ENCODE measurements around the gene TMEM115. TPM values are rescaled to one million over a fixed set of nuclear protein-coding genes. Genes with fewer than 3 reads are reported as not detected.

Gene TMEM115
- total RNA-seq, 1 donor from 2014 or later = 23.1 TPM

DNA sequence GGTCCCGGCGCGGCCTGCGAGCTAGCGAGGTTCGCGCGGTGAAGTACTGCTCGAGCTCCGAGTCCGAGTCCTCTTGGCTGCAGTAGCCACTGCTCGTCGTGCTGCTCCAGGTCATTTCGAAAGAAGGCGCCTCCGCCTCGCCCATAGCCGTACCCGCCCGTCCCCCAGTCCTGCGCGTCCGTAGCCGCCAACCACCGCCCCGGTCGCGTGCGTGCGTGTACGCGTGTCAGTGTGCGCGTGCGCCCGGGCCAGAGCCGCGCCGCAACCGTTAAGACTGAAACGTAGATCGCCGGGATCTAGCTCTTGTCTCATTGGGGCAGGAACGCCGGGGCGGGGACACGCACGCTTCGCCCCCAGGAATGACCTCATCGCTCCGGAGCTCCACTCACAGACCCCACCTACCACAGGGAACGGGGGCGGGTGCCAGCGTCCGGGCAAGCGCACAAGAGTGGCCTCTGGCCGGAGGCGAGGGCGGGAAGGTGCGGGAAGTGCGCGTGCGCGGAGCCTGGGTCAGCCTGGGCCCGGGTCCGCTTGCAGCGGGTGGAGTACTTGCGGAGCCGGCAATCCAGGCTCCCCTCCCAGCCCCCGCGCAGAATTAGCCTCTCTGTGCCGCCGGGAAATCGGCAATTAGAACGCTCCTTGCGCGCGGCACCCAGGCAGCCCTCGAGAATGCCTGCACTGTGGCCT, 22.0 kb downstream of the TMEM115 start:
- intact Hi-C loops (cut with micrococcal nuclease) = loop anchor here (1.0 to 5.0 kb wide), 10 partner anchors 9 to 1160 kb away; partner anchors contain the start of genes CYB561D2, HYAL3, IFRD2 and MAPKAPK3

DNA sequence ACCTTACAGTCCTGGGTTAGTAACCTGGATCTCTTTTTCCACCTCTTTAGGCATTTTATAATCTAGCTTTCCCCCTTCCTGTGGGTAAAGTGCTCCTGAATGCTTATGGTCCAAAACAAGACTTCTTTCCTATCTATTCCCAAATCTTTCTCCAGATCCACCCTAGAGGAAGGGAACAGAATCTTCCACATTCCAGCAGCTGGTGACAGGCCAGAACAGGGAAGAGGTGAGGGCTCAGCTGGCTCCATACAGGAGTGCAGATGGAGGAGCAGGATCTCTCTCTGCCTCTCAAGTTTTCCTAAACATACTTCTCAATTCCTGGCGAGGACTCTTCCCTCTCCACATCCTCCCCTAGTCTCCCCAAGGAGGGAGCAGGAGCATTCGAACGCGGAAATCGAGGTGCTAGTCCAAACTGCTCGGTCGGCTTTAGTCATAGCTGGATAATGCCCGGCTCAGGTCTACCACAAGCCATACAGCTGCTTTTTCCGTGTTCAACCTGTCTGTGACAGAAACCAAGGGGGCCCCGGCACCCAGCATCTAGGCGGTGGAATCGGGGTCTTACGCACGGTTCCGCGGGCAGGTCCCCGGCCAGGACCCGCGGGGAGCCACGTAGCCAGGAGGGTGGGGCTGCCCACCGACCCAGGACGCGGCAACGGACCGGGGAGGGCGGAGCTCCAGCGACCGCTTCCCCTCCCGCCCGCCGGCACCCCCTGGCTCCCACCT, 22.7 kb downstream of the TMEM115 start:
- intact Hi-C loops (cut with micrococcal nuclease) = loop anchor here (1.0 to 5.0 kb wide), 10 partner anchors 8 to 1161 kb away; partner anchors contain the start of genes CYB561D2, HYAL3, IFRD2 and MAPKAPK3

DNA sequence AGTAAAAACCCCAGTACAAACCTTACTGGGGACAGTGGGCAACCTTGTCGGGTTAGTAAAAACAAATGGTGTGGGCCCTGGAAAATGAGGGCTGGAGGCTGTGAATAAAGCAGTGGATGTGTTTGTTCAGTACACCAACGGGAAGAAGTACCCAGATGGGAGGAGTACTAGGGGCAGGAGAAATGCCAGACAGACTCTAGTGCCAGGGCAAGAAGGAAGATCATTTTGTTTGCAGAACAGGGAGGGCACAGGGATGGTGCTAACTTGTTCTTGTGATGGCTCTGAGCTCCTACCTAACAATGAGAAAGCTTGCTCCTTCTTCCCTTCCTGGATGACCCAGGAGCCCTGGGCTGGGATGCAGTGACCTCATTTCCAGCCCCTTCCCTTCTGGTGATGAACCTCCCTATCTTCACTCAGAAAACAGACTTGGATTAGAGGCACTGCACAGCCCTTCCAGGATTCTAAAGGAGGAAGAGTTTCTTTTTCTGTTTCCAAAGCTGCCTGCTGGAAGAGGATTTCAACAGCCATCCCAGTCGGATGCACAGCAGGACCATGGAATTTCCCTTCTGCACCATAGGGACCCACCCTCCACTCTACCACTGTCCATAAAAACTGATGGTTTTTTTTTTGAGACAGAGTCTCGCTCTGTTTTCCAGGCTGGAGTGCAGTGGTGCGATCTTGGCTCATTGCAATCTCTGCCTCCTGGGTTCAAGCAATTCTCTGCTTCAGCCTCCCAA, 24.8 kb downstream of the TMEM115 start:
- intact Hi-C loops (cut with micrococcal nuclease) = loop anchor here (5.0 kb wide), 1 partner anchor 1163 kb away; no protein-coding TSS in a partner anchor

DNA sequence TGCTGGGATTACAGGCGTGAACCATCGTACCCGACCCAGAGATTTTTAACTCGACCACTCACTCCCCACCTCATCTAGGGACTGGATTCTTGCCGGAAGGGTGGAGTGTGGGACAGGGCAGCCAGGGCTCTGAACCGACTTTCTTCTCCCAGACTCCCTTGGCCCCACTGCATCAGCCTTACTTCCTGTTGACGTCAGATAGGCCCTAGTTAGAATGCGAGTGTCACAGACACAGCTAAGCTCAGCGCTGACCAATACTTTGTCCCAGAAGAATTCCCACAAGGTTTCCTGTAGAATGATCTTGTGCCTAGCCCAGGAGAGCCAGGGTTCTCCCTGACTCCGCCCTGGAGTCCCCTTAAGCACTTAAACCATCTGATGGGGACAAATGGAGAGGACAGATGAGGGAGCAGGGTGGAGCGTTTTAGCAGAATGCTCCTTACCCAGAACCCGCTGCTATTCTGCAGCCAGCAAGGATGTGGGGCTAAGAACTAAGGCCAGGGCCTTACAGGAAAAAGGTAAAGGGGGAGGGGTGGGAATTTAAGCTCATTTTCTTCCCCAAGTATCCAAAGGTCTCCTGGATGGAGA, 25.5 kb downstream of the TMEM115 start:
- intact Hi-C loops (cut with micrococcal nuclease) = no loop called here

DNA sequence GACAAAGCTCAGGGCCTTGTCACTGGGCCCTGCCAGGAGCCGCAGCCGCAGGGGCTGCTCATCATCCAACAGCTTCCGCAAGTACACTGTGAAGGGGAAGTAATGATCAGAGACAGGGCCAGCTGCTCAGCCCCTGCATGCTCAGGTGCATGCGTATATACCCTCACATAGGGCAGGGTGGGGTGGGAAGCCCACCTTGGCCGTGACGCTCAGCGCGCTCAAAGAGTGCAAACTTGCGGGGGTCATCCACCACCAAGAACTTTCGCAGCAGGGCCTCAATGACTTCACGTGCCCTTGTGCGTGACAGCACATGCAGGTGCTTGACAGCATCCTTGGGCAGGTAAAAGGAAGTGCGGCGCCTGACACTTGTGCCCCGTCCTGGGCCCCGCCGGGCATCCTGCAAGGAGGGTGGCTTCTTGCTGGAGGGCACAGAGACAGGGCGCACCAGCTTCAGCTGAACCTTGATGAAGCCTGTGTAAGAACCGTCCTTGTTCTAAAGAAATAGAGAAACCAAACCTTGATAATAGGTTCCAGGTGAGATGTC, 27.9 kb downstream of the TMEM115 start:
- intact Hi-C loops (cut with micrococcal nuclease) = no loop called here

DNA sequence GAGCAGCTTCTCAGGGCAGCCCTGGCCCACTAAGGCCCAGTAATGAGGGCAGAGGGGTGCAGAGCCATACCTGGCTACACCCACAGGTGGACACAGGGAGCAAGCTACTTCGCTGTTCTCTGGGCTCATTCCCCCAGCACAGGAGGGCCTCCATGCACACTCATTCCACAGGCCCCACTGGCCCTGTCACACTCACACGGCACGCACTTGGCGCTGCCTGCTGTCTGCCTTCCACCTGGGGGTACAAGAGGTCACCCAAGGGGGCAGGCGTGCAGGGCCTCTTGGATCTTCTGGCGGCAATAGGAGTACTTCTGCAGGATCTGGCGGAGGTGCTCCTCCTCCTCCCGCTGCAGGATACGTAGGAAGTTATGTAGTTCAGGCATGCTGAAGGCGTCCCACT, 29.0 kb downstream of the TMEM115 start:
- intact Hi-C loops (cut with micrococcal nuclease) = no loop called here

DNA sequence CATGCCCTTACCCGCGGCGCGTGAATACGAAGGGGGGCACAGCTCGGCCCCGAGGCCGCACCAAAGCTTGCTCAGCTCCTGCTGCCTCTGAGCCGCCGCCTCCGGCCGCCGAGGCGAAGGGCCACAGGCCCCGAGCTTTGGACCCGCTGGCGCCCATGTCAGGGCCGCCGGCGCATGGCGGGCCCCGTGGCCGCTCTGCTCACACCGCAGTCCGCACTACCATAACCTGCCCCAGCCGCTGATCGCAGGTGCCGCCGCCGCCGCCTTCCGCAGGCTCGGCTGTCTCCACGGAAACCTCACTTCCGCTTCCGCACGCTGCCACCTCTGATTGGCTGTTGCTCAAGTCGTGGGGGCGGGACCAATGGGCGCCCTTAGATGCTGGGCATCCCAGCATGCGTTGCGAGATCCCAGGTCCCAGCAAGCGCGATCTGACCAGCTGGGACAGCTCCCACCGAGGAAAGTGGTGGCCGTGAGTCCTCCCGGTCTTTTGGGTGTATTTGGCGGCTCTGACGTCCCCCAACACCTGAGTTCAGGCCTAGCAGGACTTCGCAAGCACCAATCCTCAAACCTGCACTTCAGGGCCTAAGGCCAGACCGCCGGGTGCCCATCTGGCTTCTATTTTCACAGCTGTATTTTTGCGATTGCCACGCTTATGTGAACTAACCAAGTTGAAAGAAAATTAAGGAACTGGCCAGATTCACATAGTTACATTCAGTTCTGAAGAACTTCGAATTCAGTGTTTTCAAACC, 31.2 kb downstream of the TMEM115 start, which contains the start of gene TUSC2:
Gene TUSC2, minus strand, starts transcription at position 281 of the 749 bp plus-strand sequence. Its CDS starts 124 bp downstream, at position 157.
- intact Hi-C loops (cut with micrococcal nuclease) = loop anchor here (1.0 to 10.0 kb wide), 7 partner anchors 9 to 913 kb away; partner anchors contain the start of genes APEH, CYB561D2, HYAL3 and IFRD2

DNA sequence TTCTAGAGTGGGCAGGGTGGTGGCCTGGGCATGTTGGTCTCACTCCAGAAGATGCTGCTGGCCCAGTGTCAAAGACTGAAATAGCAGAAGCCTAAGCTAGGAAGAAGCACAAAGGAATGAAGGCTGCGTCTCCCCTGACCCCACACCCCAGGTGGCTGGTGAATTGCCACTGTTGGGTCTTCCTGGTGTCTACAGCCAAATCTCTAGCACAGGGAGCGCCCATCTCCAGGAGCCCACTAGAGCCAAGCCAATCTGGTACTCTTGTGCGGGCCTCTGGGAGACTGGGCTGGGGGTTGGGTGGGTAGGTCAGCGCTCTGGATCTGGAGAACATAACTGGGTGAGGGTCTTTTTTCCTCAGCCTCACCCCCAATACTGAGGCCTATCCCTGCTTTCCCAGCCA, 32.2 kb downstream of the TMEM115 start:
- intact Hi-C loops (cut with micrococcal nuclease) = loop anchor here (10.0 kb wide), 1 partner anchor 912 kb away; the partner anchor contains the start of genes RHOA and TCTA

DNA sequence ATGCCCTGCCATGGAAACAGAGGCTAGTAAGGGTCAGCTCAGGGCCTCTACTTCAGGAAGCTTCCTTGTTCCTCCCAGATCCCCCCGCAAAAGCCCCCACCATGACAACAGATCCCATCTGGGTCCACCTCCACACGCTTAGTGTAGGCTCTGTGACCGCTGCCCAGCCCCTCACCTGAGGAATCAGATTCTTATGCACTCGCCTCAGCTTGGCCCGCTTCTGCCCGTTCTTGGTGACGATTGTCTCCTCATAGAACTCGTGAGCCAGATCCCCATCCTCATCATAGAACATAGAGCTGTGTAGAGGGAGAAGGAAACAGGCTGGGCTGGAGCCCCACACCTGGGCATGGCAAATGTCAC, 33.2 kb downstream of the TMEM115 start:
- intact Hi-C loops (cut with micrococcal nuclease) = loop anchor here (10.0 kb wide), 1 partner anchor 911 kb away; the partner anchor contains the start of genes RHOA and TCTA

DNA sequence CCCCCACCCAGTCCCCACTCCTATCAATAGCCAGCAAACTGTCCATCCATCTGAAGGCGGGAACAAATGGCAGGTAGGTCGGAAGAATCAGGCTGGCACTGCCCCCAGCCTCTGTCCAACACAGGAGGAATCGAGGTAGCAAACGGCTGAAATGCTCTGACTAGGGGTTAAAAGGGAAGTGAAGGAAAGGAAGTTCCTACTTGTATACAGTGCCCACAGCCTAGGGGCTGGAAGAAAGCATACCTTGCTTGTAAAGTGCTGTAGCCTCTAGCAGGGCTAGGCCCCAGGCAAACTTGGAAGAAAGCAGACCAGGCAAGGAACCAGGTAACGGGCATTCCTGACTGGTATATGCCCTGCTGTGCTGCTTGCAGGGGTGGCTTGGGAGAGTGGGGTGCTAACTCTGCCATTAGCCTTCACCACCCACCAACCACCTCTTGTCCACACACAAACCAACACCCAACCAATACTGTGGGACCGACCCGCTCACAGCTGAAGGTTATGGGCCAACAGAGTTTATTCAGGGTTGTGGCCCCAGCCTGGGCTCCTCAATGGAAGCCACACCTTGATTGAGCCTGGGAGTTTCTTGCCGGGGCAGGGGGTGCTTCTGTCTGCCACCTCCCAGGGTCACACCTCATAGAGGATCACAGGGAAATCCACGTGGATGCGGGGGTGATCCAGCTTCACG, 33.7 kb downstream of the TMEM115 start:
- intact Hi-C loops (cut with micrococcal nuclease) = loop anchor here (10.0 kb wide), 1 partner anchor 911 kb away; the partner anchor contains the start of genes RHOA and TCTA

DNA sequence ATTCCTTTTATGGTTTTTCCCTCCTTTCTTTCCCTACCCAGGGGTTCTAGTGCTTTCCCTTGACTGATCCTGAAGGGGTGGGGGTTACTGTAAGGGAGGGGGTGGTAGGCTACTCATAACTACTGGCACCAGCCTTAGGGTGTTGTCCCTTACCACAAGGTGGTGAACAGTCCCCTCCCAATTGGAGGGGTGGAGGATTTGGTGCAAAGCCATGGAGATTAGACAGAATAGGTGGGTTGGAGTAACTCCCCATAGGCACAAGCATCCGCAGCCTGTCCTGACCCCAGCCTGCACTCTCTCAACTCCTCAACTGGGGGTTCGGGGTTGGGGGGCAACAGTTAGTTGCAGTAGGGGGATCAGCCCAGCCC, 34.2 kb downstream of the TMEM115 start:
- intact Hi-C loops (cut with micrococcal nuclease) = loop anchor here (10.0 kb wide), 1 partner anchor 910 kb away; the partner anchor contains the start of genes RHOA and TCTA

DNA sequence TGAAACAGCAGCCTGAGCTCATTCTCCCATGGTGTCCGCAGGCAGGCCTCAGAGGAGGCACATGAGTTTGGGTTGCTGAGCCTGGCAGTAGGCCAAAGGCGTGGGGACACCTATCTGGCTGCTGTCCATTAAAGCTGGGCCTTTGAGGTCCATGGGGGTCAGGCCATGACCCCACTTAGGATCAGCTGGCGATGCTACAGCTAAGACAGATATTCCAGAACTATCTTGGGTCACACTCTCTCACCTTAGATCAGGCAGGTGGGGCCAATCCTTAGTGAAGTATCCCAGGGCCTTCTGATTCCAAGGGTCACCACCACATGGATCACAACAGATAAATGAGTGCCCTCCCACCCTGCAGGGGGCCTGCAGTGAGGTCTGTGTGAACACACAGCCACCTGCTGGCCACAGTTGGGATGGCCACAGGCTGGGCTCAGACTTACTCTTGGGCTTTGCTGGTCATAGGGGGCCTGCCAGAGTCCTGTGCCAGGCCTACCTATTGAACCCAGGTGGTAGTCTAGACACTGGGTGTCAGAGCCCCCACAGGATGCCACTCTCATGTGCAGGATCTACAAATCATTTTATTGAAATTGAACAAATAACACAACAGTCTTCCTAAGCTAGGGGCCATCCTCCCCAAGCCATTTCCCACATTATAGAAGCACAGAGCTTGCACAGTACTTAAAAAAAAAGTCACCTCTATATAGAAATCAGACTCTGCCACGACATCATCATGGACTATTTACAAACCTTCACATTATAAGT, 34.8 kb downstream of the TMEM115 start:
- intact Hi-C loops (cut with micrococcal nuclease) = loop anchor here (1.0 to 10.0 kb wide), 3 partner anchors 50 to 910 kb away; partner anchors contain the start of genes GNAT1, RHOA and TCTA

DNA sequence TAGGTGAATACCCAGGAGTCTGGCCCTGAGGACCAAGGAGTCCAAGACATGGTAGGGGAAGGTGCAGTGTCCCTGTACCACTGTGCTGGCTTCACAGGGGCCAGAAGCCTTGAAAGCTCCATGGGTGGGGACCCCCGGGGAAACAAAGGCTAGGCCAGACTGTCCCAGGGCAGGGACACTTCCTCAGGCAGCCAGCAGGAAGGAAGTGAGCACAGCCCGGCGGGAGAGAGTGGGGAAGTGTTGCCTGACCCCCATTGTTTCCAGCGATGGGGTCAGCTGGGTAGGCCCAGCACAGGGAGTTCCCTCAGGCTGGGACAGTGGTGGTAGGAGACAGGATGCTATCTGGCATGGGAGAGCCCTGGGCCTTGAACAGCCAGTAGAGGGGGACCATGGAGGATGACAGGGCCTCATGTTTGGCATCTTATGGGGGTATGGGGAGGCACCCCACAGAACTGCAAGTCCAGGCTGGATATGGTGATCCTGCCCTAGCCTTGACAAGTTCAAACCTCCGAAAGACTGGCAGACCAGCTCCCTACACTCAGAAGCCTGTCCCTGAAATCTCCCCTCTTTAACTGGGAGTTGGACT, 35.6 kb downstream of the TMEM115 start:
- intact Hi-C loops (cut with micrococcal nuclease) = loop anchor here (1.0 to 10.0 kb wide), 3 partner anchors 49 to 909 kb away; partner anchors contain the start of genes GNAT1, RHOA and TCTA

DNA sequence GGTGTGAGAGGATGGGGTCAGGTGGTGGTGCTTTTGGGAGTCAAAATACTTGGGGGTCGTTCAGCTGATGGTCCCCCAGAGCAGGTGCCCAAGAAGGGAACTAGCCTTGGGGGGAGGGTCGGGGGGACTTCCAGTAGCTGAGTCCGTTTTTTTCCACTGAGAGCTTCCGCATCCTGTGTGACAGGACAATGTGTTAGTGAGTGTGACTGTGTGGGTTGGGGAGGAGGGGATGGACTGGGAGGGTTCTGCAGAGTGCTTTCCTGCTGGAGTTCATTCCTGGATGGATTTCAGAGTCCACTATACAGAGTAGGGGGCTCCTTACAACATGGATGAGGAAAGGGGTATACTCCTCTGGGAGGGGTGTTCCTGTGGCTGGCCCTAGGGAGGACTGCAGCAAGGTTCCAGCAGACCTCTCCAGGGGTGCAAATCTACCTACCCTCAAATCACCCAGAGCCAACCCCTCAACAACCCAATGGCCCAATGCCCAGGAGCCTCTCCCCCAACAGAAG, 36.2 kb downstream of the TMEM115 start:
- intact Hi-C loops (cut with micrococcal nuclease) = loop anchor here (5.0 to 10.0 kb wide), 2 partner anchors 131 to 908 kb away; partner anchors contain the start of genes GNAT1, RHOA and TCTA

DNA sequence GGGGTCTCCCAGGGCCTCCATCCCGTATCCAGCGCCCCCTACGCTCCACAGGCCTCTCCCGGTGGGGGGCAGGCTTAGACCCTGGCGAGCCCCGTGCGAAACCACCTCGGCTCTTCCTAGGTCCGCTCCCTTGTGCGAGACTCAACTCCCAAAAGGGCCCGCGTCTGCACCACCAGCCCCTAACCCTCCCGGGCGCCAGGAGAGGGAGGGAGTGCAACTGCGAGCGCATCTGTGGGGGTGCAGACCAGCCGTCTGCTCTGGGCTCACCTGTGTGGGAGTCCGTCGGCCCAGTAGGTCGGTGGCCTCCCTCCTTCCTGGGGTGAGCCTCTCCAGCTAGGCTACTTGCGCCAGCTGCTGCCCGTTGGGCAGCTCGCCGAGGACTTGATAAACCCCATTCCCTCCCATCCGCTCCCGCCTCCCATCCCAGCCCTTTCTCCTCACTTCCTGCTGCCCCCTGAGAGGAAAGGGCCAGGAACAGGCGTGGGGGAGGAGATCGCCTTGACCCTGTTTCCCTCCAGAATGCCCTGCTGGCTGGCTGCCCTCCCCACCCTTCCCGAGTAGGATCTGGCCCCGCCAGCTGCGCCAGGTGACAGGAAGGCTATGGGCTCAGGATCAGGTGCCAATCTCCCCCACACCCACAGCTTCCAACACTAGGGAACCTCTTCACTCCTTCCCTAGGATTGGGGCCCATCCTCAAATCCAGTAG, 36.8 kb downstream of the TMEM115 start, which contains the start of gene HYAL2:
Gene HYAL2, minus strand, starts transcription at position 360 of the 706 bp plus-strand sequence. CDS start 2,256 bp downstream, outside the sequence.
- intact Hi-C loops (cut with micrococcal nuclease) = loop anchor here (5.0 to 10.0 kb wide), 2 partner anchors 130 to 908 kb away; partner anchors contain the start of genes GNAT1, RHOA and TCTA

DNA sequence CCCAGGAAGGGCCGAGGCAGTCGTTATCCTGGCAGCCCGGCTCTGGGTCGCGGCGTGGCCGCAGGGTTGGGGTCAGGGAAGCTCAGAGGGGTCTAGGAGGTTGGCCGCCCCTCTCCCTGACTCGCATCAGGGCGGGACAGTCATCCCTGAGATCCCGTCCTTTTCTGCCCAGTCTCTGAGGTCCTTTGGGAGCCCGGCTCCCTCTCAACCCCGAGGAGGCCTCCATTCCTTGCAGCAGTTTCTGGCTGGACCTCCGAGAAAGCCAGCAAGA, 37.3 kb downstream of the TMEM115 start:
- intact Hi-C loops (cut with micrococcal nuclease) = loop anchor here (5.0 to 10.0 kb wide), 2 partner anchors 130 to 907 kb away; partner anchors contain the start of genes GNAT1, RHOA and TCTA

Measured in T-helper 1 cell treated with Interleukin-12 subunit alpha and Interleukin-12 subunit beta and Interleukin-4 antibody, amounts not matched to agents 30 ng/mL and 1 ng/mL, for 36 hours (primary cell).